Measurements from ENCODE around the gene MRAP2.
"Not testable (repeated sequence)": the region's sequence is repeated elsewhere in the genome, so short reads cannot be mapped to it uniquely, and the experiment has no call there.

GRCh38 chr6:84032000-84032399 lies 1.6 kb upstream of the MRAP2 start:
- TF ChIP-seq CTCF (conservative IDR thresholded peaks at IDR 0.05 in 1 of 2, IDR thresholded peaks at IDR 0.05 in 1 of 2; ENCODE audit: low read depth in 1 of 2, low read length in 2 of 2); EZH2 (IDR thresholded peaks at IDR 0.05; ENCODE audit: low read length, missing control alignments): not testable (repeated sequence)
